Mesodermal cell (in vitro differentiated cells): ENCODE data around the gene ERBB4.

Experiments
- H3K27ac ChIP-seq: 2 replicates; pipeline ENCODE4 v1.7.0; 2013; ENCODE audit warnings: mild to moderate bottlenecking, low read depth, low read length, moderate library complexity; ENCODE audit not compliant: severe bottlenecking
- H3K36me3 ChIP-seq: 2 replicates; pipeline ENCODE4 v1.7.1; 2013; ENCODE audit warnings: mild to moderate bottlenecking, low read length, moderate library complexity; ENCODE audit not compliant: control insufficient read depth, insufficient read depth
- H3K4me1 ChIP-seq: one replicate; pipeline ENCODE4 v1.7.1; 2013; ENCODE audit warnings: mild to moderate bottlenecking, low read length; ENCODE audit not compliant: insufficient read depth, control insufficient read depth, poor library complexity, severe bottlenecking
- H3K4me3 ChIP-seq: 2 replicates; pipeline ENCODE4 v1.7.0; 2013; ENCODE audit warnings: low read length, control low read depth, mild to moderate bottlenecking; ENCODE audit not compliant: insufficient read depth, poor library complexity, severe bottlenecking; ENCODE audit errors: extremely low read depth
- H3K9me3 ChIP-seq: 2 replicates; pipeline ENCODE4 v1.7.1; 2013; ENCODE audit warnings: mild to moderate bottlenecking, low read length, moderate library complexity; ENCODE audit not compliant: control insufficient read depth
- WGBS, 2 experiments: methylation state at CpG; one replicate each; pipeline ENCODE4 v1.1.5; 2013; ENCODE audit warnings: missing lambda C conversion rate in 2 of 2; ENCODE audit not compliant: insufficient coverage in 2 of 2; 5-methylcytosine and 5-hydroxymethylcytosine counted together

Gene ERBB4

GRCh38 chr2:212539072-212539880 lies 674 bp upstream of the ERBB4 start:
- no peaks in the 10 kb centered on the region for H3K4me1 ChIP-seq
- H3K27ac ChIP-seq: no peak overlapping the region
- WGBS, 2 experiments: 10 to 20% methylated on average over 6 to 7 of the region's 30 CpGs
- no peaks in the 10 kb centered on the region for H3K36me3 ChIP-seq
- H3K9me3 ChIP-seq: no peaks in the 10 kb centered on the region
- H3K4me3 ChIP-seq: peak overlapping the region; percentile 46

- H3K36me3 ChIP-seq: no peaks in the 10 kb centered on the region
- WGBS, 2 experiments: 0 to 1% methylated on average over 39 to 40 of the region's 44 CpGs
- H3K4me3 ChIP-seq: peak overlapping the region; percentile 46
- H3K27ac ChIP-seq: no peak overlapping the region
- H3K9me3 ChIP-seq: no peaks in the 10 kb centered on the region
- no peaks in the 10 kb centered on the region for H3K4me1 ChIP-seq
Measured at GRCh38 chr2:212537726-212538304, 787 bp downstream of the ERBB4 start.

DNA sequence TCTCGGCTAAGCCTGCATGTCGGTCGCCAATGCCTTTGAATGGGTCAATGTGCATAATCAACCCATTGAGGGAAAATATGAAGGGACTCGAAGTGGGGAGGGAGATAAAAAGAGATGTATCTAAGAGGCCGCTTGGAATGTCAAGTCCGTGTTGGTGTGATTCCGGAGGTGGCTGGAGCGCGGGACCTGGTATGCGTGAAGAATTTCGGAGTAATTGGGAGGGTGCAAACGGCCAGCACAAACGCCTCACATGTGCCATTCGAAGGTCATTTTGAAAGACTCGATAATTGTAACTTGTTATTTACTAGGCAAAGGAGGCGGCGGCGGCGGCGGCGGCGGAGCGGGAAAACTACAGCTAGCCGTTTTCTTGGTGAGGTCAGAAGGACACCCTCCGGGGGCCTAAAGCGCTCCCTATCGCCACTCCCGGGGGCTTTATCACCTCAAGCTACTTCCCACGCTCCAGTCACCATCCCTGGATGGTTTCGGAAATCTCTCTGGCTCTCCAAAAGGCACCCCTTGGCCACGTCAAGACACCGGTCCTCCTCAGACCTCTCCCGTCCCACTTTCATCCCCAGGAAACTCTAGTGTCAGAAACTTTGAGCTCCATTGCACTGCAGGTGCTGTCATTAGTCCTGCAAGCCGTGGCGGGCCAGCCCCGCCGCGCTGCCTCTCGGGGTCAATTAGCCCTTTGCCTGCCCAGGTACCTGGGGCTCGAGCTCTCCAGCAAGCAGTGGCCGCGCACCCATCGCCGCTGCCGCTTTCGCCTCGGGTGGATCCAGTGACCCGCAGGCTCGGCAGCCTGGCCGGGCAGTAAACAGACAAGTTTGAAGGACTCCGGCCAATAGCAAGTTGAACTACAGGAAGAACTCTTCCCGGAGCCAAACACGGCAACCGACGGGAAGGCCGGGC lies 1.5 kb downstream of the ERBB4 start:
- WGBS, 2 experiments: 0 to 1% methylated on average over 38 to 54 of the region's 56 CpGs
- Histone ChIP-seq H3K36me3 (no peaks in the 10 kb centered on the region), H3K9me3 (no peaks in the 10 kb centered on the region), H3K4me1 (no peaks in the 10 kb centered on the region), H3K4me3 (peak overlapping the region; percentile 46), H3K27ac (no peak overlapping the region)

GRCh38 chr2:212535996-212536816 lies 2.4 kb downstream of the ERBB4 start:
- peak overlapping the region; percentile 46 for H3K4me3 ChIP-seq
- H3K4me1 ChIP-seq: no peaks in the 10 kb centered on the region
- H3K36me3 ChIP-seq: no peaks in the 10 kb centered on the region
- WGBS, 2 experiments: 1 to 3% methylated on average over 27 to 32 of the region's 34 CpGs
- no peaks in the 10 kb centered on the region for H3K9me3 ChIP-seq
- H3K27ac ChIP-seq: no peak overlapping the region

GRCh38 chr2:212534336-212534735 lies 4.3 kb downstream of the ERBB4 start:
- Histone ChIP-seq H3K27ac (no peak overlapping the region), H3K4me3 (no peak overlapping the region), H3K4me1 (no peaks in the 10 kb centered on the region), H3K36me3 (no peaks in the 10 kb centered on the region), H3K9me3 (no peaks in the 10 kb centered on the region)
- 86 to 100% methylated on average over 1 of the region's 2 CpGs for WGBS, 2 experiments

- H3K36me3 ChIP-seq: no peaks in the 10 kb centered on the region
- H3K27ac ChIP-seq: no peak overlapping the region
- H3K4me3 ChIP-seq: no peak overlapping the region
- no peaks in the 10 kb centered on the region for H3K9me3 ChIP-seq
- no peaks in the 10 kb centered on the region for H3K4me1 ChIP-seq
- WGBS, 2 experiments: 100% methylated on average over 1 of the region's 2 CpGs
Measured at GRCh38 chr2:212532585-212532984, 6.0 kb downstream of the ERBB4 start.

DNA sequence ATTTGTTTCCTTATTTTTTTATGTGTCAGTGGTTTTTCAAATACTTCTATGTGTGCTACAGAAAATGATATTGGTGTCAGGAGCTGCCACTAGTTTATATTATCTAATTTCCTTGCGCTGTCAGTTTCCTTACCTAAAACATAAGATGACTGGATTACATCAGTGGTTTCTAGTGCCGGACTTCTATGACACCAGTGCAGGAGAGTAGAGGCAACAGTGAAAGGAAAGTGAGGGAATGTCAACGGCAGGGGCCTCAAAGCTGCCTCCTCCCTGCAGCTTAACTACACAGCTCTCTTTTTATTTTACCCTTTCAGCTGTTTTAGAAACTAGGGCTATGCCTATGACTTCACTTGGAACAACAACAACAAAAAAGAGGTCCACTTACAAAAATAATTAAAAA lies 6.5 kb downstream of the ERBB4 start:
- Histone ChIP-seq H3K4me1 (no peaks in the 10 kb centered on the region), H3K4me3 (no peak overlapping the region), H3K27ac (no peak overlapping the region), H3K9me3 (no peaks in the 10 kb centered on the region), H3K36me3 (no peaks in the 10 kb centered on the region)
- WGBS, 2 experiments: no CpG with 5 or more reads among the region's 3 CpGs

- Histone ChIP-seq H3K4me3 (no peak overlapping the region), H3K36me3 (no peaks in the 10 kb centered on the region), H3K27ac (no peak overlapping the region), H3K9me3 (no peaks in the 10 kb centered on the region), H3K4me1 (no peaks in the 10 kb centered on the region)
- WGBS, 2 experiments: no CpG with 5 or more reads among the region's 1 CpG
Measured at GRCh38 chr2:212531499-212531898, 7.1 kb downstream of the ERBB4 start.

- WGBS, 2 experiments: no CpG with 5 or more reads among the region's 3 CpGs
- Histone ChIP-seq H3K4me3 (no peak overlapping the region), H3K9me3 (no peaks in the 10 kb centered on the region), H3K27ac (no peak overlapping the region), H3K4me1 (no peaks in the 10 kb centered on the region), H3K36me3 (no peaks in the 10 kb centered on the region)
Measured at GRCh38 chr2:212530991-212531390, 7.6 kb downstream of the ERBB4 start.

DNA sequence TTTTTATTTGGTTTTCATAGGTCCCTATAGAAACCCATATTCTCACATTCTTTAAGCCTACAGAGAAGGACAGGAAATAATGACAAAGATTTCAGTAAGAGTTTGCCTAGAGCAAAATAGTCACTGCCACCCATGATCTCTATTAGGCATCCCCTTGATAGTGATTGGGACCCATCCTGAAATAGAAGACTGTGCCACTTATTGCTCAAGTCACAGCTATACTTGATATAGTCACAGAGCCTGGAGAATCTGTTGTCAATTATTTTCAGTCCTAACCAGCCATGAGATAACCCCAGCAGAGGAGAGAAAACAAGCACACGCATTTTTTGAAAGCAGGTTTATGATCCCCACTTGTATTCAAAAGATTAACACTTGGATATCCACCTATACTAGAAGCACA lies 8.2 kb downstream of the ERBB4 start:
- Histone ChIP-seq H3K4me1 (no peaks in the 10 kb centered on the region), H3K27ac (no peak overlapping the region), H3K36me3 (no peaks in the 10 kb centered on the region), H3K4me3 (no peak overlapping the region), H3K9me3 (no peaks in the 10 kb centered on the region)
- no CpG with 5 or more reads among the region's 1 CpG for WGBS, 2 experiments
